GM04503 (cell line): Measurements from ENCODE around the gene OGFR.
"Not testable (repeated sequence)": the region's sequence is repeated elsewhere in the genome, so short reads cannot be mapped to it uniquely, and the experiment has no call there.

ENCODE experiments used
- DNase-seq: peaks from one replicate; pipeline ENCODE4 v3.0.0-alpha.2; 2012; ENCODE audit warnings: low read depth

Gene OGFR

GRCh38 chr20:62839816-62840215 is 35.2 kb downstream of the OGFR start:
- no peak for DNase-seq

- no peak for DNase-seq
Observed at GRCh38 chr20:62840244-62841197, 35.9 kb downstream of the OGFR start.

GRCh38 chr20:62841705-62842212 is 37.1 kb downstream of the OGFR start:
- DNase-seq, result no peak

- DNase-seq, result no peak
Observed at GRCh38 chr20:62843656-62844055, 39.0 kb downstream of the OGFR start.

- DNase-seq, result no peak
Observed at GRCh38 chr20:62844182-62844581, 39.5 kb downstream of the OGFR start.

- no peak for DNase-seq
Observed at GRCh38 chr20:62845416-62846160, 41.0 kb downstream of the OGFR start.

- DNase-seq, result no peak
Observed at GRCh38 chr20:62846166-62846890, 41.7 kb downstream of the OGFR start.

- DNase-seq, result not testable (repeated sequence)
Observed at GRCh38 chr20:62848917-62849316, 44.3 kb downstream of the OGFR start.

- no peak for DNase-seq
Observed at GRCh38 chr20:62849431-62849830, 44.8 kb downstream of the OGFR start.

GRCh38 chr20:62850333-62850974 is 45.8 kb downstream of the OGFR start:
- no peak for DNase-seq

- DNase-seq, result no peak
Observed at GRCh38 chr20:62852196-62852595, 47.6 kb downstream of the OGFR start.

GRCh38 chr20:62852841-62853240 is 48.2 kb downstream of the OGFR start:
- DNase-seq, result no peak

GRCh38 chr20:62853304-62853703 is 48.7 kb downstream of the OGFR start:
- DNase-seq, result not testable (repeated sequence)

- DNase-seq, result no peak
Observed at GRCh38 chr20:62854121-62854520, 49.5 kb downstream of the OGFR start.

GRCh38 chr20:62855120-62855519 is 50.5 kb downstream of the OGFR start:
- no peak for DNase-seq

GRCh38 chr20:62856931-62857619 is 52.4 kb downstream of the OGFR start:
- DNase-seq, result no peak

- DNase-seq, result no peak
Observed at GRCh38 chr20:62858058-62858830, 53.6 kb downstream of the OGFR start.

- no peak for DNase-seq
Observed at GRCh38 chr20:62859721-62860120, 55.1 kb downstream of the OGFR start.

- no peak for DNase-seq
Observed at GRCh38 chr20:62860391-62860923, 55.8 kb downstream of the OGFR start.
